ENCODE data around the gene FBLN2. TPM values are rescaled to one million over a fixed set of nuclear protein-coding genes. Genes with fewer than 3 reads are reported as not detected.

FBLN2 gene
- total RNA-seq, 1 experiment from 2014 or later = 36.7 TPM

DNA sequence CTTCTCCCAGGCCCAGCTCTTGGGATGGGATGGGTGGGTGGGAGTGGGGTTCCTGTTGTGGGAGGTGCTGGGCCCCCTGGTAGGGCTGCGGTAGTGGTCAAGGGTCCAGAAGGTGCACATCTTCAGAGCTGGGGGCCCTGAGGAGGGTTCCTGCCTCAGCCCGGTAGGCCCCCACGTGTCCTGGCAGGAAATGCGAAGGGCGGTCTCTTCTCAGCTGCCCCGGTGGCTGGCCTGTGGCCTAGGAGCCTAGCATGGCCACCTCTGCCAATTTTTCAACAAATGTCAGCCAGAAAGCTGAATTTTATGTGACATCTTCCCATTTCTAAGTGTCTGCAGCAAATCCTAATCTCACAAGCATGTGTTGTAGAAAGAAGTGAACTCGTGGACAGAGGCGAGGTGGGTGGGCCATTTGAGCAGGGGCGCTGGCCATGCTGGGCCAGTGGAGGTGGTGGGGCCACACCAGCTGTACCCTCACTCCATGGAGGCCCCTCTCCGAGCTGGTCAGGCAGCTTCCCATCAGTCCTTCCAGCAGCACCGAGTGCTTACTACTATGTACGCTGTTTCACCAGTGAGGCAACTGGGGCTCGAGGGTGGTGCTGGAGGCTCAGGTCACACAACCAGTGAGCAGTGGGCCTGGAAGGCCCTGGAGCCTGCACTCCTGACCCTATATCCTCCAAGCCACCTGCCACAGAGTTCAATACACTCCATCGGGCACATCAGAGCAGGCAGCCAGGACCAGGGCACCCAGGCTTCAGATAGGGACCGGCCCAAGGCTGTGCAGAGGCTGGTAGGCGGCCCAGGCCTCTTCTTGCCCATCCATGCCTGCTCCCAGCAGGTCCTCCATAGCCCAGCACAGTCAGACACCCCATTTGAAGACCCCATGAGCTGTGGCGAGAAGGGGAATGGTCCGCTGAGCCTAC lies 23.2 kb downstream of the FBLN2 start:
- Mint-ChIP-seq H3K27me3 (ENCODE audit: insufficient read depth, unreplicated experiment) (no peaks in the 10 kb centered on the region), H3K27ac (ENCODE audit: unreplicated experiment) (no peak overlapping the region), H3K36me3 (ENCODE audit: insufficient read depth, unreplicated experiment) (peaks cover 5% of the 10 kb centered on the region), H3K9me3 (ENCODE audit: unreplicated experiment) (no peaks in the 10 kb centered on the region), H3K4me3 (ENCODE audit: unreplicated experiment) (no peak overlapping the region), H3K4me1 (ENCODE audit: low read depth, unreplicated experiment) (peaks cover 7% of the 10 kb centered on the region)
- POLR2A ChIA-PET = no interaction called here
- H3K27me3 ChIP-seq (replicated peaks; ENCODE audit: control insufficient read depth, insufficient read depth, low read length) = no peaks in the 10 kb centered on the region
- BruUV-seq (replicated peaks) = no TSS peak
- no peak for TF ChIP-seq CTCF (IDR thresholded peaks at IDR 0.05; ENCODE audit: insufficient read depth in 1 of 2, low read depth in 1 of 2, low read length in 1 of 2, severe bottlenecking in 1 of 2, unreplicated experiment in 1 of 2)
- intact Hi-C loops (cut with micrococcal nuclease; ENCODE audit: unreplicated experiment) = no loop called here
- no peaks in the 10 kb centered on the region for H3K9me3 ChIP-seq
- H3K4me1 ChIP-seq = no peaks in the 10 kb centered on the region; the same call in 1 of the 2 replicates
- DNase-seq = no peak
- no peaks in the 10 kb centered on the region; the same call in 1 of the 2 replicates for H3K36me3 ChIP-seq (ENCODE audit: control insufficient read depth, insufficient read depth, low read length)
- no peak overlapping the region for H3K4me3 ChIP-seq (ENCODE audit: low read depth, low read length)
- CTCF ChIA-PET = interaction anchor here (0.6 kb wide), 2 partner anchors 53 to 1991 kb away, joined by 3 read pairs; no protein-coding TSS in a partner anchor

DNA sequence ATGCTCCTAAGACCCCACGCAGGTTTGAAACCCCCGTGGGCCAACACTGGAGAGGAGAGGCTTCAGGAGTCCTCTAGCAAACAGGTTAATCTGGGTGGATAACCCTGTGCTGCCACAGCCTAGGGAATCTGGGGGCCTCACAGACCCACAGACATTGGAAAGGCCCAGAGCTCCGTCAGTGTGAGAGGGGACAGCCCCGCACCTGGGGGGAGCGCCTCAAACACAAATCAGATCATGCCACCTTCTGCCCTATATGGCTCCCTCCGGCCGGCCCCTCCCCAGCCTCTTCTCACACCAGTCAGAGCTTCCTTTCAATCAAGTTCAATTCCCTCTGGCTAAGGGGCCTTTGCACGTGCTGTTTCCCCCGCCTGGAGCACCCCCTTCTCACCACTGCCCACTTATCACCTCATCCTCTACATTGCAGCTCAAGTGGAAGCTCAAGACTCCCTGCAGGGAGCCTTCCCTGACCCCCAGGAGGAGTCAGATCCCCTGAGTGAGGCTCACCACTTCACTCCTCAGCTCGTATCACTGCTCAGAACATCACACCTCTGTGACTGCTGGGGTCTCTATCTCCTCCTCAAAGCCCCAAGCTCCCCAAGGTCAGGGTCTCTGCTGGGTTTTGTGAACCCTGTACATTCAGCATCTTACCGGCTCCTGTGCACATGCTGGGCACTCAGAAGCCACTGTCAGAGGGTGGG lies 24.1 kb downstream of the FBLN2 start:
- CTCF ChIA-PET = no interaction called here
- no peaks in the 10 kb centered on the region for H3K27me3 Mint-ChIP-seq (ENCODE audit: insufficient read depth, unreplicated experiment)
- Histone ChIP-seq H3K4me1 (no peaks in the 10 kb centered on the region; the same call in 1 of the 2 replicates), H3K36me3 (ENCODE audit: control insufficient read depth, insufficient read depth, low read length) (no peaks in the 10 kb centered on the region; the same call in 1 of the 2 replicates), H3K27me3 (replicated peaks; ENCODE audit: control insufficient read depth, insufficient read depth, low read length) (no peaks in the 10 kb centered on the region), H3K4me3 (ENCODE audit: low read depth, low read length) (no peak overlapping the region), H3K9me3 (no peaks in the 10 kb centered on the region)
- H3K36me3 Mint-ChIP-seq (ENCODE audit: insufficient read depth, unreplicated experiment) = peaks cover 5% of the 10 kb centered on the region
- H3K9me3 Mint-ChIP-seq (ENCODE audit: unreplicated experiment) = no peaks in the 10 kb centered on the region
- POLR2A ChIA-PET = no interaction called here
- no peak overlapping the region for H3K4me3 Mint-ChIP-seq (ENCODE audit: unreplicated experiment)
- no peak for DNase-seq
- H3K27ac Mint-ChIP-seq (ENCODE audit: unreplicated experiment) = no peak overlapping the region
- no peak for TF ChIP-seq CTCF (IDR thresholded peaks at IDR 0.05; ENCODE audit: insufficient read depth in 1 of 2, low read depth in 1 of 2, low read length in 1 of 2, severe bottlenecking in 1 of 2, unreplicated experiment in 1 of 2)
- intact Hi-C loops (cut with micrococcal nuclease; ENCODE audit: unreplicated experiment) = no loop called here
- H3K4me1 Mint-ChIP-seq (ENCODE audit: low read depth, unreplicated experiment) = peaks cover 7% of the 10 kb centered on the region
- BruUV-seq (replicated peaks) = no TSS peak

DNA sequence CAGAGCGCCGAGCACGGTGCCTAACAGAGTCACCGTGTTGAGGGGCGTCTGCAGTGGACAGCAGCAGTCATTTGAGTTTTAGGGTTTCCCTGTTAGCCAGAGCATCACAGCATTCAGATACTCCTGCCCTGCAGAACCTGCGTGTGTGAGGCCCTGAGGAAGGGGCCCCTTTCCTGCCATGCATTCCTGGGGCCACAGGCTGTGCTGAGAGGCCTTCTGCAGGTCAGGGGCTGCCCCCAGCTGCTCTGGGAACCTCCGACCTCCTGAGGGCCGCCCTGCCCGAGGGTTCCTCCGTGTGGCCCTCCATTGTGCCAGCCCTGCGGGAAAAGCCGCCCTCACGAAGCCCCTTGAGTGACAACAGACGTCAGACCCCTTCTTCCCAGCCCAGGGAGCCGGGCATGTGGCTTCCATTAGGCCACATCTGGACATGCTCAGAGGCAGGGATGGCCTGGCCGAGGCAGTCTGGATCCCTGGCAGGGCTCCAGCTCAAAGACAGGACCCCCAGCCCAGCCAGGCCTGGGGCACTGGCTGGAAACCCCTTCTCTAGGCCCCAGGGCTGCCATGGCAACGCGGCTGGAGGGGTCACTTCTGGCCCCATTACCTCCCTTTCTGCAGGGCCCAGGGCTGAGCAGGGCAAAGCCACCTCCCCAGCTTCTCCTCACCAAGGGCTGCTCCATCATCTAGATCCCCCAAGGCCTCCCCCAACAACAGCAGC lies 25.3 kb downstream of the FBLN2 start:
- ChIA-PET POLR2A (no interaction called here), CTCF (no interaction called here)
- Histone ChIP-seq H3K4me1 (no peaks in the 10 kb centered on the region; the same call in 1 of the 2 replicates), H3K4me3 (ENCODE audit: low read depth, low read length) (no peak overlapping the region), H3K36me3 (ENCODE audit: control insufficient read depth, insufficient read depth, low read length) (no peaks in the 10 kb centered on the region; the same call in 1 of the 2 replicates), H3K9me3 (no peaks in the 10 kb centered on the region), H3K27me3 (replicated peaks; ENCODE audit: control insufficient read depth, insufficient read depth, low read length) (no peaks in the 10 kb centered on the region)
- Mint-ChIP-seq H3K4me3 (ENCODE audit: unreplicated experiment) (no peak overlapping the region), H3K27ac (ENCODE audit: unreplicated experiment) (no peak overlapping the region), H3K27me3 (ENCODE audit: insufficient read depth, unreplicated experiment) (no peaks in the 10 kb centered on the region), H3K36me3 (ENCODE audit: insufficient read depth, unreplicated experiment) (peaks cover 5% of the 10 kb centered on the region), H3K9me3 (ENCODE audit: unreplicated experiment) (no peaks in the 10 kb centered on the region), H3K4me1 (ENCODE audit: low read depth, unreplicated experiment) (peaks cover 7% of the 10 kb centered on the region)
- intact Hi-C loops (cut with micrococcal nuclease; ENCODE audit: unreplicated experiment) = no loop called here
- no peak for DNase-seq
- no TSS peak for BruUV-seq (replicated peaks)
- TF ChIP-seq CTCF (IDR thresholded peaks at IDR 0.05; ENCODE audit: insufficient read depth in 1 of 2, low read depth in 1 of 2, low read length in 1 of 2, severe bottlenecking in 1 of 2, unreplicated experiment in 1 of 2) = no peak
